ENCODE measurements around the gene NXNL1.

DNA sequence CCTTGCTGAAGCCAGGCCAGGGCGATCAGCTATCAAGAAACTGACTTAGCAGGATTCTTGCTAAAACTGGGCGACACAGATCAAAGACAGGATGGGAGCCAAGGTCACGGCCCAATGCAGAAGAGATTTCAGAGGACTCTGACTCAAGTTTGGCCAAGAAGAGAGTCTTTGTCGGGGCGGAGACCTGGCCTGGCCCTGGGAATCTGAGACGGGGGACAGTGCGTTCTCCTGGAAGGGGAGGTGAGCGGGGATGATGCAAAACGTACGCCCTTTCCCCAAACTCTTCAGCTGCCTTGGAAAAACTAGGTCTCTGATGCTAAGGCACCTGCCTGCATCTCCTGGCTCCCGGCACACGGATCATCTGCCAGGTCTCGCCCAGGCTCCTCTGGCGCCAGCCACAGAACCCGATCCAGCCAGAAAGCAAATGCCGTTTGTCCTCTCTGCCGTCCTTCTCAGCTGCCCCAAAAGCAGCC, 31.0 kb downstream of the NXNL1 start:
- TF ChIP-seq, protein P1, sequence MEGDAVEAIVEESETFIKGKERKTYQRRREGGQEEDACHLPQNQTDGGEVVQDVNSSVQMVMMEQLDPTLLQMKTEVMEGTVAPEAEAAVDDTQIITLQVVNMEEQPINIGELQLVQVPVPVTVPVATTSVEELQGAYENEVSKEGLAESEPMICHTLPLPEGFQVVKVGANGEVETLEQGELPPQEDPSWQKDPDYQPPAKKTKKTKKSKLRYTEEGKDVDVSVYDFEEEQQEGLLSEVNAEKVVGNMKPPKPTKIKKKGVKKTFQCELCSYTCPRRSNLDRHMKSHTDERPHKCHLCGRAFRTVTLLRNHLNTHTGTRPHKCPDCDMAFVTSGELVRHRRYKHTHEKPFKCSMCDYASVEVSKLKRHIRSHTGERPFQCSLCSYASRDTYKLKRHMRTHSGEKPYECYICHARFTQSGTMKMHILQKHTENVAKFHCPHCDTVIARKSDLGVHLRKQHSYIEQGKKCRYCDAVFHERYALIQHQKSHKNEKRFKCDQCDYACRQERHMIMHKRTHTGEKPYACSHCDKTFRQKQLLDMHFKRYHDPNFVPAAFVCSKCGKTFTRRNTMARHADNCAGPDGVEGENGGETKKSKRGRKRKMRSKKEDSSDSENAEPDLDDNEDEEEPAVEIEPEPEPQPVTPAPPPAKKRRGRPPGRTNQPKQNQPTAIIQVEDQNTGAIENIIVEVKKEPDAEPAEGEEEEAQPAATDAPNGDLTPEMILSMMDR (IDR thresholded peaks at IDR 0.05; ENCODE audit: low read depth, low read length, poor library complexity, severe bottlenecking): no peak
- no peak for TF ChIP-seq EZH2phosphoT487 (IDR thresholded peaks at IDR 0.05; ENCODE audit: borderline replicate concordance, low read length)

Data from DOHH2 (cell line).